HG02588 (cell line): Measurements from ENCODE around the gene ZNF605.
"Not testable (repeated sequence)": the region's sequence is repeated elsewhere in the genome, so short reads cannot be mapped to it uniquely, and the experiment has no call there.

Source experiments
- ATAC-seq: cut with Tn5 transposase; IDR thresholded peaks from one replicate; pipeline ENCODE4 v1.9.1; 2021; ENCODE audit warnings: mild to moderate bottlenecking, moderate library complexity; ENCODE audit not compliant: unreplicated experiment

Gene ZNF605

DNA sequence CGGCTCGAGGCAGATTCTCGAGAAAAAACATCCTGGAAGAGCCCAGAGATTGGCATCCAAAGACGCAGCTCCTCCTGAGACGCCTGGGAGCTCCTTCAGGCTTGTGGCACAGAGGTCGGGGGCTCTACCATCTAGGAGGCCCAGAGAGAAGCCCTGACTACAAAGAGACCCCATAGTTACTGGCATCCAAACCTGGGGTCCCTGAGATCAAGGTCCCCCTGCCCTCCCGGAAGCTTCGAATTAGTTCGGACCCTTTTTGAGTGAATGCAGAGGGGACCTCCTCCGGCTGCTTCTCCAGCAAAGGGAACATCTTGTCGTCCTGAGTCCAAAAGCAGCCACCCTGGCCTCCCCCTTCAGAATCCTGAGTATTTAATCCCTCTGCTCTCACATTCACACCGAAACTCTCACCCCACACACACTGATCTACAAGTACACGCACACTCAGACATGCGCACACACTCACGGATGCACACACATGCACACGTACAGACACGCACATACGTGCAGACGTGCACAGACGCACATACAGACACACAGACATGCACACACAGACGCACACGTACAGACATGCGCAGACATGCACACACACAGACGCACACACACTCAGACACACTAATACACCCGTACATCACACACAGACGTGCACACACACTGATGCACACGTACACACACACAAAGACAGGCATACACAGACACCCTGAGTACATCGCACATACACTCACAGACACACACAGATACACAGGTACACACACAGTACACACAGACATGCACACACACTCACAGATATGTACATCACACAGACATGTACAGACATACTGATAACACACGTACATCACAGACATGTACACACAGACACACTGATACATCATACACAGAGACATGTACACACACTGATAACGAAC is 5.9 kb downstream of the ZNF605 start:
- no peak for ATAC-seq

DNA sequence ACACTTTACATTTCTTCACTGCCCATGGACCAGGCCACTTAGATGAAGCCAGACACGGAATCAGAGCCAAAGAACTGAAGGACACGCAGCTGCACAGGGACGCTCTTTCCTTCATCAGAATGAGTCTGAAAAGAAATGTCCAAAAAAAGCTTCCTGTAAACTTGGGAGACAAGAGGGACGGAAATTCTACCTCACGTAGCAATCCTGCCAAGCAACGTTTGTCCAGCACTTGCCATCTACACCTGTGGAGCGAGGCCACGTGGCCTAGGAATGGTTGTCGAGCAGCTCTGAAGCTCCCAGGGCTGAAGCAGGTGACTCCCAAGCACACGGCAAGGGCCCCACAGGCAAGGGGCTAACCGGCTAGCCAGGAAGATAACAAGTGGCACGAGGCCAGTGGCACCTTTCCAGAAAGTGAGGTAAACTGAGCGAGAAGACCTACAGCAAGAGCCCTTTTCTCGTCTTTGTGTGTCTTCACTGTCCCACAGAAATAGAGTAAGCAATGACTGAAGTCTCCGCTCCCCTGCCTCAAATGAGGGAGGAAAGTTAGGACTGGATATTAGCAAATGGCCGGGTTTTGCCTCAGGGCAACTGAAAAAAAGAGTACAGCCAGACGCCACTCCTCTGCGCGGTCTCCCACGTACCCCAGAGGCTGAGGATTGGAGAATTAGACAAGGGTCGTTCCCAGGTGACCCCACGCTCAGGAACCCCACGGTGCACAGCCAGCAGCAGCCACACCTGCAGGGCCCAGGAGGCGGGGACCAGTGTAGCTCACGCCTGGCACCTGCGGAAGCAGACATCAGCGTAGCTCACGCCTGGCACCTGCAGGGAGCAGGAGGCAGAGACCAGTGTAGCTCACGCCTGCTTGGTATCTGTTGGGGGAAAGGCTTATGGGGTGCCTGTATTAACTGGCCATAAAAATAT is 7.7 kb downstream of the ZNF605 start:
- ATAC-seq = no peak

DNA sequence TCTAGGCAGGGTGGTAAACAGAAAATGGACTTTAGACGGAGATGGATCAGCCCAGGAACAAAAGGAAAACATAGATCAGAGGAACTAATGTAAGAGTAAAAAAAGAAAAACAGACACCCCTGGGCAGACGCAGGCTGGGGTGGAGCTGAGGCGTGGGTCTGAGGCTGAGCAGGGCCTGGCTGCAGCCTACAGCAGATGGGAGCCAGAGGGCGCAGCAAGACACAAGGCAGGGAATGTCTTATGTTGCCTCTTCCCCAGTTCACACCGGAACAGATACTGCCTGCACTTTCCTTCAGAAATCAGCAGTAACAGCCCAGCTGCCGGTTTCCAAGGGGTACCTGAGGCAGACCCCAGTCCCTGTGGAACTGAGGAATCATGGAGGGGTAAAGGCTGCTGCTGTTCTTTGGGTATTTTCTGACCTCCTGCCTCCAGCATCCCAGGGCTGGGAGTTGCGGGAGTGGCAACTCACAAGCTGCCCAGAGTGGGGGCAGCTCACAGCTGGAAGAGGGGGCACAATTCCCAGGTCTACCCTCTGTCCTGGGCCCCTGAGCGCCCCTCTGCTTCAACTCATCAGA is 9.8 kb downstream of the ZNF605 start:
- no peak for ATAC-seq

DNA sequence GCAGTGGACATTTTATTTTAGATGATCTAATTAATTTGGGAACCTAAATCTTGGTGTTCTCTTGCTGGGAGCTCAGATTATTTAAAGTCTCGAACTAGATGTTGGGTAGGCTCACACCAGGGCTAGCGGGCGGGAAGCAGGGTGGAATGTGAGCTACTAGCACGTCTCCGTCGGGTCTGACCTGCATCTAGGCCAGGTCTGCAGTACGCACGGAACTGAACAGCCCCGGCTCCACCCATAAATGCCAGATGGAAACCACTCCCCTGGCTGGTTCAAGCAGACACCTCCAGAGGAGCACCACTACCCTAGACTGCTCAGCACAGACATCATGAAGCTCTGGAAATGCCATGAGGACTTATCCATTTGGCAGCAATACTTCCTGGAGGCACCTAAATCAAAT is 10.3 kb downstream of the ZNF605 start:
- no peak for ATAC-seq

DNA sequence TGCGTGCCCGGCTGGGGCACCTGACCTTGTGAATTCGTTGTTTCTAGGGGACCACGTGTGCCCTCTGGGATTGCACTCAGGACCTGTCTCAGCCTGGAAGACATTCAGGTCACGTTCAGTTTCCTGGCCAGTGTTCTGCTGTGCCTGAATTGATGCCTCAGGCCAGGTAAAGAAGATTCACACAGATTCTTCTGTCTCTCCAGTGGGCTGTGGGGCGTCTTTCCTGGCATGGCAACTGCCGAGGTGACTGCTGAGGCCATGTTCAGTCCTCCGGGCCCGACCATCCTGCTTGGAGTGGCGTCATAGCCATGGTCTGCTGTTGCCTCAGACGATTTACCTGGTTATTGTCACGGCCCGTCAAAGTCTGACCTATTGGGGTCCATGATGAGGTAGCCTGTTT is 13.5 kb downstream of the ZNF605 start:
- no peak for ATAC-seq

DNA sequence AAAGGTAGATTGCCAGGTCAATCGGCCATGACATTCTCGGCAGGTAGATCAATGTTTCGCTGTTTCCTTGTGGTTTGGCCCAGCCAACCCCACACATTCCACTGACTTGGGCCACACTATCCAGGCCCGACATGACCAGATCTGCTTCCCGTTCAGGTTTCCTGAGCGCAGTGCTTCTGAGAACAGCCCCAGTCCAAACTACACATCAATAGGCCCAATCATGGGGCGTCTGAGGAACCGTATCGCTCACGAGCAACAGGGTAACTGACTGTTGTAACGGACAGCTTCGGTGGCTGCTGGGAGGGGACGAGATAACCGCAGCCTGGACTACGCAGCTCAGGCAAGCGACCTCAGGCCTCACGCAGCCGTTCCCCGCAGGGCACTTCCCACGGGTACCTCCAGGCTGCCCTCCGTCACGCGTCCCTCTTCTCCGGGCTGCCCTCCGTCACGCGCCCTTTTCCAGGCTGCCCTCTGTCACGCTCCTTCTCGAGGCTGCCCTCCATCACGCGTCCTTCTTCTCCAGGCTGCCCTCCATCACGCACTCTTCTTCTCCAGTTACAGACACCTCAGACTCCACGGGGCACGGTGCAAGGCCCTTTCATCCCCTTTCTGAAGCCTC is 14.7 kb downstream of the ZNF605 start:
- ATAC-seq = no peak

DNA sequence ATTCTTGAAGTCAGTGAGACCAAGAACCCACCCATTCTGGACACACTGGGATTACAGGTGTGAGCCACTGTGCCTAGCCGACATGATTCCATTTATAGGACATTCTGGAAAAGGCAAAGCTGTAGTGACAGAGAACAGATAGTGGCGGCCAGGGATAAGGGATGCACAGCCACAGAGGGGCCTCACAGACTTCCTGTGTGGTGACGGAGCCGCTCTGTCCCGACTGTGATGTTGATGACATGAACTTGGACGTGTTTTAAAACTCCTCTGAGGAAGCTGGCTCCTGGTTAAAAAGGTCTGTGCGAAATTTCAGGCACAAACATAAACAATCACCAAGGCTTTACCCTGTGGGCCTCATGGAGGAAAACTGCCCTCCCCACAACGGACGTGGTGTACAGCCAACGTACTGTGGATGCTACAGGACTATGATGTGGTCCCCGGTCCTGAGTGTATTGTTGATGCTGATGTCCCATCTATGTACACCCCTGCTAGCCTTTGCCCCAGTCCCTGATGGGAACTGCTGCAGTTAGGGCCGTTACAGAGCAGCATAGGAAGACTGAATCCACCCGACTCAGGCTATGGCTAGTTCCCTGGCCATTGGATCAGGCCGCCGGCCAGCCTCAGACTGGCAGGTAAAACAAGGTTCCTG is 15.9 kb downstream of the ZNF605 start:
- ATAC-seq = no peak

DNA sequence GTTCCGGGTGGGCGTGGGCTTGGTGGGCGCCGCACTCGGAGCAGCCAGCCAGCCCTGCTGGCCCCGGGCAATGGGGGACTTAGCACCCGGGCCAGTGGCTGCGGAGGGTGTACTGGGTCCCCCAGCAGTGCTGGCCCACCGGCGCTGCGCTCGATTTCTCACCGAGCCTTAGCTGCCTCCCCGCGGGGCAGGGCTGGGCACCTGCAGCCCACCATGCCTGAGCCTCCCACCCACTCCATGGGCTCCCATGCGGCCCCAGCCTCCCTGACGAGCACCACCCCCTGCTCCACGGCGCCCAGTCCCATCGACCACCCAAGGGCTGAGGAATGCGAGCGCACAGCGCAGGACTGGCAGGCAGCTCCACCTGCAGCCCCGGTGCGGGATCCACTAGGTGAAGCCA is 17.3 kb downstream of the ZNF605 start:
- not testable (repeated sequence) for ATAC-seq

DNA sequence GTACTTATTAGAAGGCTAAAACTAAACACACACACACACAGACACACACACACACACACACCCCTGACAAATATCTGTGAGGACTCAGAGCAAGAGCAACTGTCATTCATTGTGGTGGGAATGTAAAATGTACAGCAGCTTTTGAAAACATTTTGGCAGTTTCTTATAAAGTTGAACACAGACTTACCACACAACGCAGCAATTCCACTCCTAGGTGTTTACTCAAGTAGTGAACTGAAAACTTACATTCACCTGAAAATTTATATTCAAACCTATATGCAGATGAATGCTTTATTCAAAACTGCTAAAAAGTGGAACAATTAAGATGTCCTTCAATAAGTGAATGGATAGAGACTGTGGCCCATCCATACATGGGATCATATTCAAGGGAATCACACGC is 18.6 kb downstream of the ZNF605 start:
- no peak for ATAC-seq

DNA sequence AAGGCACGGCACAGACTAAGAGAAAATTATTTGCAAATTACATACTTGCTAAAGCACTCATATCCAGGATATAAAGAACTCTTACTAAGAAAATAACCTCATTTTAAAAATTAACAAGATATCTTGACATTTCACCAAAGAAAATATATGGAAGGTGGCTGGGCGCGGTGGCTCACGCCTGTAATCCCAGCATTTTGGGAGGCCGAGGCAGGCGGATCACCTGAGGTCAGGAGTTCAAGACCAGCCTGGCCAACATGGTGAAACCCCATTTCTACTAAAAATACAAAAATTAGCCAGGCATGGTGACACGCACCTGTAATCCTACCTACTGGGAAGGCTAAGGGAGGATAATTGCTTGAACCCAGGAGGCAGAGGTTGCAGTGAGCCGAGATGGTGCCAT is 19.2 kb downstream of the ZNF605 start:
- ATAC-seq = not testable (repeated sequence)

DNA sequence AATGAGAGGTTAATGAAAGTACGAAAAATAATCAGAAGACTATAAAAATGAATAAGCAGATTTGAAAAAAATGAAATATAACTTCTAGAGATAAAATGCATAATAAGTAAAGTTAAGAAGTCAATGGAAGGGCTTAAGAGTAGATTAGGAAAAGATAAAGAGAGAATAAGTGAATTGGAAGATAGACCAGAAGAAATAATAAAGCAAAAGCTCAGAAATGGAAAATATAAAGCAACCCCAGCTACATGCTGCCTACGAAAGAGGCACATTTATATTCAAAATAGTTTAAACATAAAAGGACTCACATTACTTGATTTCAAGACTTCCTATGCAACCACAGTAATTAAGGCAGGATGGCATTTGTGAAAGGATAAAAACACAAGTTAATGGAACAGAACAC is 19.9 kb downstream of the ZNF605 start:
- ATAC-seq = no peak

DNA sequence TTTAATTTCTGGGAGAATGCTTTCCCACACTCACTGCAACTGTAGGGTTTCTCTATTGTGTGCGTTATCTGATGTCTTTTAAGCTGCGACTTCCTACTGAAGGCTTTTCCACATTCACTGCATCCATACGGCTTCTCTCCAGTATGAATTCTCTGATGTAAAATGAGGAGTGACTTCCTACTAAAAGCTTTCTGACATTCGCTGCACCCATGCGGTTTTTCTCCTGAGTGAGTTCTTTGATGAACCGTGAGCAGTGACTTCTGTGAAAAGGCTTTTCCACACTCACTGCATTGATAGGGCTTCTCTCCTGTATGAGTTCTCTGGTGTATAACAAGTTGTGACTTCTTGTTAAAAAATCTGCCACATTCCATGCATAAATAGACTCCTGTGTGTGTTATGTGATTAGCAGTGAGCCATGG is 29.7 kb downstream of the ZNF605 start:
- no peak for ATAC-seq

DNA sequence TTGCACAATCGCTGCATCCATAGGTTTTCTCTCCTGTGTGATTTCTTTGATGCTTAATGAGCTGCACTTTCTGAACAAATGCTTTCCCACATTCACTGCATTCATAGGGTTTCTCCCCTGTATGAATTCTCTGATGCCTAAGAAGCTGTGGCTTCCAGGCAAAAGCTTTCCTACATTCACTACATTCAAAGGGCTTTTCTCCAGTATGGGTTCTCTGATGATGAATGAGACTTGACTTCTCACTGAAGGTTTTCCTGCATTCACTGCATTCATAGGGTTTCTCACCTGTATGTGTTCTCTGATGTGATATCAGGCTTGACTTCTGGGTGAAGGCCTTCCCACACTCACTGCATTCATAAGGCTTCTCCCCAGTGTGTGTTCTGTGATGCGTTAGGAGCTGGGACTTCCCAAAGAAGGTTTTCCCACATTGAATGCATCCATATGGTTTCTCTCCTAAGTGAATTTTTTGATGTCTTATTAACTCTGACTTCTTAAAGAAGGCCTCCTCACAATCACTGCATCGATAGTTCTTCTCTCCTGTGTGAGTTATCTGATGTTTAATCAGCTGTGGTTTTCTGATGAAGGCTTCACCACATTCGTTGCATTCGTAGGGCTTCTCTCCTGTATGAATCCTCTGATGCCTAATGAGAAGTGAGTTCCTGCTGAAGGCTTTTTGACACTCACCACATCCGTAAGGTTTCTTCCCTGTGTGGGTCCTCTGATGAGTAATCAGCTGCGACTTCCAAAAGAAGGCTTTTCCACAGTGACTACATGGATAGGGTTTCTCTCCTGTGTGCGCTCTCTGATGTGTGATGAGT is 30.3 kb downstream of the ZNF605 start:
- no peak for ATAC-seq

DNA sequence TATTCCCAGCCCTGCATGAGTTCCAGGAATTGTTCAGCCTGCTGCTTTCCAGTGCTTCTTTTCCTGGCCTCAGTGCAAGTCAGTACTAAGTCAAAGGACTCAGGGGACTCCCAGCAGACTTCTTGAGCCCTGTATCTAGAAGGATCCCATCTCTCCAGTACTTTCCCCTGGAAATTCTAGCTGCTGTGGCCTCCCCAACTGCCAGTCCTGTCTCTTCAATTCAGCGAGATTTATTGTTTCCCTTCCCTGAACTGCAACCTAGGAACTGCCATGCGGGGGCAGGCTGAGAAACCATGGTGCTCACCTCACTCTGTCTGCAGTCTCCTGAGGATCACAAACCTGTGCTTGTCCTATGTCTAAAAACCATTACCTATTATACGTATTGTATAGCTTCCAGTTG is 31.8 kb downstream of the ZNF605 start:
- no peak for ATAC-seq

DNA sequence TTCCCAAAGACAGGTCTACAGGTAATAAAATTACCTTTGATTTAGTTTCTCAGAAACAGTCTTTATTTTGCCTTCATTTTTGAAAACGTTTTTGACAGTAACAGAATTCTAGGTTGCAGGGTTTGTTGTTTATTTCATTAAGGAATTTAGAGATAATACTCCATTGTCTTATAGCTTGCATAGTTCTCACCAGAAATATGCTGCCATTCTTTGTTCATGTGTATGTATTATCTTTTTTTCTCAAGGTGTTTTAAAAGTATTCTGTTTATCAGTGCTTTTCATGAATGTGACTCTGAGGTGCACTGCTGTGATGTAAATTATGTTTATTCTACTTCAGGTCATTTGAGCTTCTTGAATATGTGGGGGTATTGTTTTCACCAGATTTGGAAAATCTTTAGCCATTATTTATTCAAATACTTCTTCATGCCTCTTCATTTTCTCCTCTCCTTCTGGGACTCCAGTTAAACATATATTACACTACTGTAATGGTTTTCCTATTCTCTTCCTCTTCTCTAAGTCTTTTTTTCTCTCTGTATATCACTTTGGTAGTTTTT is 32.7 kb downstream of the ZNF605 start:
- no peak for ATAC-seq

DNA sequence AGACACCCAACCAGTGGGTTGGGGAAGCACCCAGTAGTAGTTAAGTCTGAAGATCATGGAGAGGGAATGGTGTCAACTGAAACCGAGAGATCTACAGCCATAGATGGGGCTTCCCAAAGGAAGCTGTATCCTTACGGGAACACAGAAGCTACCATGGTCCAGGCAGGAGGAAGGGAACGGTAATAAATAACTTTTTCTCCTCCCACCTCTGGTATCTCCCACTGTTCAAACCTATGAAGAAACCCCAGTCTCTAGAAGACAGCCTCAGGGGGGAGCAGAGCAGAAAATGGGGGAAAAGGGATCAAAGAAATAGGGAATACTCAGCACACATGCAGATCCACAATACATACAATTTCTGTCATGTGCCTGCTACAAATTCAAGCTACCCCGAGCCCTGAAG is 33.4 kb downstream of the ZNF605 start:
- no peak for ATAC-seq

DNA sequence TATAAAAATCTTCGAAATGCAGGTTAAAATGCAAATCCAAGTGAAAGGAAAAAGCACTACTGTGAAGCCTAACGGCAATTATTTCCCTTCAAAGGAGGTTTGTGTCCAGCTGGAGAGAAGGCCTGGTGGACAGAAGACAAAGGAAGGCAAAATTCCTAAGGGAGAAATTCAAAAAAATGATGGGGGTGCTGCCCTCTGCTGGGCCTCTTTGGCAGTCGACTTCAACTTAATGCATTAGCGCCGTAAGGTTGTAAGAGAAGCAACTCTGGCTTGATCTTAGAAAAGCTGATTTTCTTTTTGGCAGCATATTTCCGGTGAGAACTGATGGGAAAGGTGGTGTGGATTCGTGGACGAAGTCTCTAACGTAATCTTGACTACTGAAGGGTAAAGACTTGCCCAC is 34.4 kb downstream of the ZNF605 start:
- no peak for ATAC-seq

DNA sequence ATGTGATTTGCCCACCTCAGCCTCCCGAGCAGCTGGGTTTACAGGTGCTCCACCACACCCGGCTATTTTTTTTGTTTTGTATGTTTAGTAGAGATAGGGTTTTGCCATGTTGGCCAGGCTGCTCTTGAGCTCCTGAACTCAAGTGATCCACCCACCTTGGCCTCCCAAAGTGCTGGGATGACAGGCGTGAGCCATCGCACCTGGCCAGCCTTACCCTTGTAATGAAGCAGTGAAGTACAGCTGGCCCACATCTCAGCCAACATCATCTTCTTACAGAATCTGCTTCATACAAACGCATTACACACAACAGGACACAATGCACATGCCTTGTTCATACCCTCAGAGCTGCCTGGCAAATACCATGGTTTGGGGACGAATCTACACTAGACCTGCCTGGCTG is 37.4 kb downstream of the ZNF605 start:
- ATAC-seq = no peak

DNA sequence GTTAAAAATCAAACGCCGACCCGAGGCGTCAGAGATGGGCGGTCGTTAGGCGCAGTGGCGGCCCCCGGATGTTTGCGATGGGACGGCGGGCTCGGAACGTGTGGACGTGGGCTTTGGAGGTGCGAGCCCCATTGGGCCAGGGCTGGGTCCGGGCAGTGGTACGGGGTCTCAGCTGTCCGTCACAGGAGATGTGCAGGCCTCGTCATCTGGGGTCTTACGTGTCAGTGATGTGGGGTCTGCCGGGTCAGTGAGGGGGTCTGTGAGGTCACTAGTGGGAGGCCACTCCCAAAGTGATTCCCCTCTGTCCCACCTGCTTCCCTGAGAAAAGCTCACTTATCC is 47.1 kb downstream of the ZNF605 start:
- ATAC-seq = no peak
